ENCODE measurements around the gene BAG2. TPM values are rescaled to one million over a fixed set of nuclear protein-coding genes. Genes with fewer than 3 reads are reported as not detected.

Gene BAG2
- total and polyA plus RNA-seq, 5 donors = 10.1 to 17.8 (median 15.3) TPM

DNA sequence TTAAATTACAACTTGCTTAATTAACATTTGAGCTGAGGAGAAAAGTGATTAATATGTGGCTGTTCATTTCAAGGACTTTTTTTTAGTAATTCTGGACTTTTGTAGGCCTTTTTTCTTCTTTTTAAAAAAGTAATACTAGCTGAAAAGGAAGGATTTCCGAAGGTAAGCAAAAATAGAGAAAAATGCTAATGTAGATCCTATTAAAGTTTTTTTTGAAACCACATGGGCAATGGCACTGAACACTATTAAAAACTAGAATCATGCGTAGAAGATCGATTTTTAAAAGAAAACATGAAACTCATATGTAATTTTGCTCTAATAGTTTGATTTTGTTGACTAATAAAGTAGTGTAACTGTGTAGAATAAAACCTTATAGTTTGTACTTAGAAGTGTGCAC, 2.4 kb downstream of the BAG2 start:
- no peak for ATAC-seq
- DNase-seq = no peak
- Histone ChIP-seq H3K9me3 (ENCODE audit: control insufficient read depth, low read length) (no peaks in the 10 kb centered on the region), H3K4me1 (ENCODE audit: control insufficient read depth, insufficient read depth, low read length) (no peaks in the 10 kb centered on the region), H3K27me3 (ENCODE audit: control insufficient read depth, insufficient read depth) (no peaks in the 10 kb centered on the region), H3K27ac (ENCODE audit: low read length) (no peak overlapping the region), H3K4me3 (ENCODE audit: low read length) (no peak overlapping the region)
- 87% methylated on average over 3 of the region's 3 CpGs for WGBS
- intact Hi-C loops (cut with DNase I) = loop anchor here in 2 of 4 donors (10.0 kb wide), 1 partner anchor 140 kb away; the partner anchor contains the start of gene PRIM2 (in 2 of the 2)

DNA sequence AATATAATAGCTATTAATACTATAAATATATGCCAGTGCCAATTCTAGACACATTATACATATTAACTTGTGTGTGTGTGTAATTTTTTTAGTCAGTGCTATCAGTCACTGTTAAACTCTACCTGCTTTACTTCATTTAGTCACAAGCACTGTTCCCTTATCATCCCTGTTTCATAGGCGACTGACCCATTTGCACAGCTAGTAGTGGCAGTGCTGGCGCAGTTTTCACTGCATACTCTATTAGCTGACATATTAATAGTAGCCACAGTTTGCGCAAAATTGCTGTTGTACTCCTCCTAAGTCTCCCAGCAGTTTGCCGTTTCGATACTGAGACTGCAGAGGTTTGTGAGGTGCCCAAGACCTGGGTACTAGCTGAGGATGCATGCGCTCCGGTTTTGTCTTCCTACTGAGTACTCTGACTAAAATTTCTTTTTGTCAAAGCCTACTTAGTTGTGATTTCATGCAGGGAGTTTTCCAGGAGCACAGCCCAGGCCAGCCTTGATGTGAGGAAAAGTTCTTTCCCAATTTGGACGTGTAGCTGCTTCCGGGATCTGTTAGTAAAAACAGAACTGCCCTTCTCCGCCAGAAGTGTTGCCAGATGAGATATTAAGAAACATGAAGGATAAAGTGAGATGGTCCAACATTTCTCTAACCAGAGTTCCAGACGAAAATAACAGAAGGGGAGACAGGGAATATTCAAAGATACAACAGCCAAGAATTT, 5.6 kb downstream of the BAG2 start:
- intact Hi-C loops (cut with DNase I) = loop anchor here in 2 of 4 donors (10.0 kb wide), 1 partner anchor 137 kb away; the partner anchor contains the start of gene PRIM2 (in 2 of the 2)
- Histone ChIP-seq H3K4me1 (ENCODE audit: control insufficient read depth, insufficient read depth, low read length) (no peaks in the 10 kb centered on the region), H3K4me3 (ENCODE audit: low read length) (peak overlapping the region; percentile 25), H3K27me3 (ENCODE audit: control insufficient read depth, insufficient read depth) (no peaks in the 10 kb centered on the region), H3K9me3 (ENCODE audit: control insufficient read depth, low read length) (no peaks in the 10 kb centered on the region), H3K27ac (ENCODE audit: low read length) (peak overlapping the region; percentile 96)
- peak; percentile 73 to 79 for ATAC-seq
- 39% methylated on average over 11 of the region's 11 CpGs for WGBS
- peak; percentile 62 to 80 (median 70) for DNase-seq

DNA sequence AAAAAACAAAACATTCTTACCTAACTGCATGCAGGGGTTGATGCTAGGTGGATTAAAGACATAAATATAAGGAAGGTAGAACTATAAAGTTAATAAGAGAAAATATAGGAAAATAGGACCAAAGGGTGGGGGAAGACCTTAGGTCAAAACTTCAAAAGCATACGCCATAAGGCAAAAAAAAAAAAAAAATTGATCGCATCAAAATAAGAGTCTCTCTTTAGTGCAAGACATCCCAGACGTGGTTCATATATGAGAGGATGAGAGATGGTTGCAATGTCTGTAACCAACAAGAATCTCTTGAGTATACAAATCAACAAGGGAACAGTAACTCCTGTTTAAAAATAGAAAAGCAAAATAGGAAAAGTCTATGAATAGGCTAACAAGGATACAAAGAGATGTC, 8.5 kb downstream of the BAG2 start:
- Histone ChIP-seq H3K27ac (ENCODE audit: low read length) (no peak overlapping the region), H3K4me3 (ENCODE audit: low read length) (no peak overlapping the region), H3K9me3 (ENCODE audit: control insufficient read depth, low read length) (no peaks in the 10 kb centered on the region), H3K27me3 (ENCODE audit: control insufficient read depth, insufficient read depth) (no peaks in the 10 kb centered on the region), H3K4me1 (ENCODE audit: control insufficient read depth, insufficient read depth, low read length) (no peaks in the 10 kb centered on the region)
- no peak for ATAC-seq
- 68% methylated on average over 3 of the region's 3 CpGs for WGBS
- intact Hi-C loops (cut with DNase I) = no loop called here
- no peak for DNase-seq

DNA sequence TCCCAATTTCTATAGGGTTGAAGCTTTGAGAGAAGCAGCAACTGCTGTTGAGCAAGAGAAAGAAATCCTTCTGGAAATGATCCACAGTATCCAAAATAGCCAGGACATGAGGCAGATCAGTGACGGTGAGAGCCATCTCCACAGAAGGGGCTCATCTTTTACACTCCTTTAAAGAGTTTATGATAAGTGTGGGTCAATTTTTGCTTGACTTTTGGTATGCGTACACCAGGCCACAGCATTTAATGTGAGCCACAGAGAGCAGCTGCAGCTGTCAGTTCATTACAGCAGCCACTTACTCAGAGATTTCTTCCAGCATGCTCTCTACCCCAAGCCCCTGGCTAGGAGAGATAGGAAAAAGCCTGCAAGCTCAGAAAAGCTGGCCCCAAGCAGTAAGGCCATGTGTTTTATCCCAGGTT, 9.9 kb downstream of the BAG2 start:
- Histone ChIP-seq H3K27ac (ENCODE audit: low read length) (peak overlapping the region; percentile 72), H3K9me3 (ENCODE audit: control insufficient read depth, low read length) (no peaks in the 10 kb centered on the region), H3K4me3 (ENCODE audit: low read length) (no peak overlapping the region), H3K4me1 (ENCODE audit: control insufficient read depth, insufficient read depth, low read length) (no peaks in the 10 kb centered on the region), H3K27me3 (ENCODE audit: control insufficient read depth, insufficient read depth) (no peaks in the 10 kb centered on the region)
- DNase-seq (no peak), ATAC-seq (no peak)
- intact Hi-C loops (cut with DNase I) = no loop called here
- WGBS = 45% methylated on average over 2 of the region's 2 CpGs

DNA sequence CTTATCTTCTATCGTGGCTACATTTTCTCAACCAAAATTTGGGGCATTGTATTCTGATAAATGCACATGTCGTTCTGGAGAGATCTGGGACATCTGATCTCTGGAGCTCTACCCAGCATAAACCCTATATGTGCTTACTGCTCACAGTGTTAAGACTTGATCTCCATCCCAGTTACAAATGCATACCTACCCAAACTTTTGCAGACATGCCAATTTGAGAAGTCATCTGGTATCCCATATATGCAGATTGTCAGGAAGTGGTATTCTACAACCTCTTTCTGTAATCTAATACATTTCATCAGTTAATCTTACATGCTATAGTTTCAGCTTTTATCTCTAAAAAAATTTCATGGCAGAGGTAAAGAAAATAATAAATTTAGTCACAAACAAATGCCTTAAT, 11.2 kb downstream of the BAG2 start:
- H3K27ac ChIP-seq (ENCODE audit: low read length) = no peak overlapping the region
- no peaks in the 10 kb centered on the region for H3K9me3 ChIP-seq (ENCODE audit: control insufficient read depth, low read length)
- no peak overlapping the region for H3K4me3 ChIP-seq (ENCODE audit: low read length)
- no peak for DNase-seq
- intact Hi-C loops (cut with DNase I) = no loop called here
- 66% methylated on average over 2 of the region's 2 CpGs for WGBS
- no peaks in the 10 kb centered on the region for H3K4me1 ChIP-seq (ENCODE audit: control insufficient read depth, insufficient read depth, low read length)
- H3K27me3 ChIP-seq (ENCODE audit: control insufficient read depth, insufficient read depth) = no peaks in the 10 kb centered on the region
- no peak for ATAC-seq

DNA sequence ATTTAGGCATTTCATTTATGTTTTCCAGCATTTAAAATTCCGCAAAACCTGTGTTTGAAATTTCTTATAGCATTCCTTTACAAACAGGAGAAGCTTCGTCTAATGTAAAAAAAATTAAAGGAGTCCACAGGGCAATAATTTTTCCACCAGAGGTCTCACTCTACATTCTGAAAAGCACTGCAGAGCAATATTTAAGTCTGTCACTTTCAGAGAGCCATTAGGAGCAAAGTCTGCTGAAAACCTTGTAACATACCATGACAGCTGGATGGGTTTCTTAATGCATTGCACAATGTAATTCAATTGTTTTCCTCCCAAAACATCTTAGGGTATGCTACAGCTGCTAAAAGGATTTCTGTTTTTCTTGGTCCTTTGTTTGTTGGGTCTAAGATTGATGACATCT, 18.0 kb downstream of the BAG2 start:
- Histone ChIP-seq H3K27ac (ENCODE audit: low read length) (no peak overlapping the region), H3K9me3 (ENCODE audit: control insufficient read depth, low read length) (no peaks in the 10 kb centered on the region), H3K4me1 (ENCODE audit: control insufficient read depth, insufficient read depth, low read length) (no peaks in the 10 kb centered on the region), H3K27me3 (ENCODE audit: control insufficient read depth, insufficient read depth) (no peaks in the 10 kb centered on the region), H3K4me3 (ENCODE audit: low read length) (no peak overlapping the region)
- ATAC-seq (no peak), DNase-seq (no peak)
- intact Hi-C loops (cut with DNase I) = no loop called here
- 73% methylated on average over 2 of the region's 2 CpGs for WGBS

DNA sequence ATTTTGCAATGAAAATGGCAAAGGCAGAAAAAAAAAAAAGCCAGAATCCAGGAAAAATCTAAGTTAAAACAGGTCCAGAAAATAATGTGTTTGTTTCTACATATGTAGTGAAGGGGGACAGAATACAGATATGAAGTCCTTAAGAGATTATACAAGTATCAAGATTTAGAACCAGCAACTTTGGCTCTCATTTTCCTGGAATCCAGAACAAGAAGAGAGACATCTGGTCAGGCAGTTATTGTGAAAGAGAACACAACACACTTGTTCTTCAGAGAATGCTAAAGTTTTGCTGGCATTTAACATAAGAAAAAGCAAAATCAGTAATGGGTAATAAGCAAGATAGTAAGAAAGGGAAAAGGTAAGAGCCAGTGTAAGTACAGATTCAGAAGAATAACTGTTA, 21.1 kb downstream of the BAG2 start:
- DNase-seq = no peak
- H3K4me1 ChIP-seq (ENCODE audit: control insufficient read depth, insufficient read depth, low read length) = no peaks in the 10 kb centered on the region
- intact Hi-C loops (cut with DNase I) = no loop called here

DNA sequence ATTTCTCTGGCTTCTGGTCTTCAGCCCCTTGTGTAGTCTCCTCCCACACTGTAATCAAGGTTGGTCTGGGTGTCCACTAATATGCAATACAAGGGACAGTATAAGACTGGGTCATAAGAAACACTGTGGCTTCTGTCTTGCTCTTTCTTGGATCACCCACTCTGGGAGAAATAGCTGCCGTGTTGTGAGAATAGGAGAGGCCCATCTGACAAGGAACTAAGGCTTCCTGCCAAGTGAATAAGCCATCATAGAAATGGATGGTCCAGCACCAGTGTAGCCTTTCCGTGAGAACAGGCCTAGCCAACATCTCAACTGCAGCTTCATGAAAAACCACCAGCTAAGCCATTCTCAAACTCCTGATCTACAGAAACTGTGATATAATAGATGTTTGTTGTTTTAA, 23.3 kb downstream of the BAG2 start:
- no peak for DNase-seq
- Histone ChIP-seq H3K4me1 (ENCODE audit: control insufficient read depth, insufficient read depth, low read length) (no peaks in the 10 kb centered on the region), H3K4me3 (ENCODE audit: low read length) (no peak overlapping the region), H3K9me3 (ENCODE audit: control insufficient read depth, low read length) (no peaks in the 10 kb centered on the region), H3K27ac (ENCODE audit: low read length) (no peak overlapping the region), H3K27me3 (ENCODE audit: control insufficient read depth, insufficient read depth) (no peaks in the 10 kb centered on the region)
- ATAC-seq = peak; percentile 42 to 71
- WGBS = 45% methylated on average over 2 of the region's 2 CpGs
- intact Hi-C loops (cut with DNase I) = no loop called here

More for the DNA sequence above, 21.1 kb downstream of the BAG2 start:
- Histone ChIP-seq H3K27ac (ENCODE audit: low read length) (no peak overlapping the region), H3K27me3 (ENCODE audit: control insufficient read depth, insufficient read depth) (no peaks in the 10 kb centered on the region), H3K9me3 (ENCODE audit: control insufficient read depth, low read length) (no peaks in the 10 kb centered on the region), H3K4me3 (ENCODE audit: low read length) (no peak overlapping the region)
- peak in 1 of 2 donors; percentile 56 for ATAC-seq

DNA sequence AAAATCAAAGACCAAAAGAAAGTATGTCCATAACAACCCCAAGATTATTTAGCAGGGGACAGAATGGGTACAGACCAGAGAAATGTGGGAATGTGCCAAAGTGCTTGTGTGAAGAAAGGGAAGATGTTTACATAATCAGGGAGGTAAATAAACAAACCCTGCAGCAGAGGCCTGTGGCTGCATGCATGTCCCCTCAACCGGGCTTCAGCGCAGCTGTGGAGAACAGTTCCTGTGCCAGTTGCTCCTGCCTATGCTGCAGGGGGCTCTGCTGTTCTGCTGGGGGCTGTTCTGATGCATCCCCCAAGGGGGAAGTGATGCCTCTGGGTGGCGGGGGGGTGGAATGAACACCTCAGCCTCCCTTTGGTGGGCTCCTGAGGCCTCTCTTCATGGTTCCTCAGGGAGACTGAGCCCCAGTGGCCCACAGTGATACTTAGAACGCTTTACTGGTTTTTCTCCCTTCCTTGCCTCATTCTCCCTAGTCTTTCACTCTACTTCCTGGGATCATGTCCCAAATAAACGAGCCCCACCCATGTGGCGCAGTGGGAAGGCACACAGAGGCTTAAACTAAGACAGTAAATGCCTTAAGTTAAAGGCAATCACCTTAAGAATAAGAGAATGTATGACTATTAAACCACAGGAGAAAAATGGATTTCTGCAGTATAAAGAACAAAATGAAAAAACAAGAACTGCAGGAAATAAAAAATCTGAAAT, 27.0 kb downstream of the BAG2 start:
- intact Hi-C loops (cut with DNase I) = no loop called here
- Histone ChIP-seq H3K9me3 (ENCODE audit: control insufficient read depth, low read length) (no peaks in the 10 kb centered on the region), H3K4me3 (ENCODE audit: low read length) (no peak overlapping the region), H3K27me3 (ENCODE audit: control insufficient read depth, insufficient read depth) (no peaks in the 10 kb centered on the region), H3K4me1 (ENCODE audit: control insufficient read depth, insufficient read depth, low read length) (no peaks in the 10 kb centered on the region), H3K27ac (ENCODE audit: low read length) (no peak overlapping the region)
- no peak for ATAC-seq
- 72% methylated on average over 6 of the region's 6 CpGs for WGBS
- DNase-seq = peak in 1 of 3 donors; percentile 55

DNA sequence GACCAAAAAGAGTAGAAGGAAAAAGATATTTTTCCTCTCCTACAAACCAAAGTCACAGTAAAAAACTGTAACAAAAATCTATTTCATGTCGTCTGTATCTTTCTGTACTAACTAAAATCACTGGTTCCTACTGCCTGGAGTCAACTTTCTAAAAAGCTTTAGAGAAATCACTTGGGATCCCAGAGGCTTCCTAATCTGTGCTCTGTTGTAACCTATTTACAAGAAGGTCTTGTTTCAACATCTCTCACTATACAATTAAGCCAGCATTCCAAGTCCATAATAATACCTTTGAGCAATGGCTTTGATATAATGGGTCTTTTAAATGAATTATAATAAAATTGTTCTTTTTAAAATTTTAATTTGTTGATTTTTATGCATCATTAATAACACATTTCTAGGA, 29.6 kb downstream of the BAG2 start:
- 59% methylated on average over 1 of the region's 1 CpG for whole genome bisulfite sequencing
- no peaks in the 10 kb centered on the region for H3K4me1 ChIP-seq (ENCODE audit: control insufficient read depth, insufficient read depth, low read length)
- no peak for ATAC-seq
- no peak for DNase-seq
- H3K9me3 ChIP-seq (ENCODE audit: control insufficient read depth, low read length) = no peaks in the 10 kb centered on the region
- intact Hi-C loops (cut with DNase I) = no loop called here
- no peaks in the 10 kb centered on the region for H3K27me3 ChIP-seq (ENCODE audit: control insufficient read depth, insufficient read depth)
- H3K4me3 ChIP-seq (ENCODE audit: low read length) = no peak overlapping the region
- no peak overlapping the region for H3K27ac ChIP-seq (ENCODE audit: low read length)

DNA sequence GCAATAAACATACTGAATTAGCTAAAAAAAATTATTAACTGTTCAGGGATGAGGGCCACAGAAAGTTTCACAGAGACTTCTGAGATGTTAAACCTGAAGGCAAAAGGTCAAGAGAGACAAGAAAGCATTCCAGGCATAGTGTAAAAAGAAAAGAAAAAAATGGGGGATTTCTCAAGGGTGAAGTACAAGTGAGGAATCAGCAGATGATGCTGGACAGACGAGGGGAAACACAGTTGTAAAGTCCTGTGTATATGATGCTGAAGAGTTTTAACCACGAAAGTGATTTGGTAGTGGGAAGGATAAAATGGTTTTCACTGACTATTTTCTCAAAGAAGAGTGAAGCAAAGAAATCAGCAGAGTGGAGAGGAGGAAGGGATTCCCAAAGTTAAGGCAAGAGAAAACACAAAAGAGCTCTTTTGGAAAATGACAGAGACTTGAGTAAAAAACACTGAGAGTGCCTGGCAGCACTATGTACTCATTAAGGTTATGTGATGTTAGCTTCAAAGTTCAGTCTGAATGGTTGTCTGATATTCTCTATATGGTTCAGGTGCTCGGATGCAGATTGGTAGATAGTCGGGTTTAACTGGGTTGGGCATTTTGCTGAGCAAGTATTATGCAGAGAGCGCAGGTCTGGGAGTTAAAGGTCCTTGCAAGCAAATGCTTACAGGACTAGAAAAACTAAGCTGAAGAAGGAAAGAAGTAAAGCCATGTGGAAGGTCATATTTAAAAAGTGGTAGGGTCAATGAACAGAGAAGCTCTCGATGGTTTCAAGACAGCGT, 33.6 kb downstream of the BAG2 start:
- WGBS = 82% methylated on average over 7 of the region's 7 CpGs
- H3K9me3 ChIP-seq (ENCODE audit: control insufficient read depth, low read length) = no peaks in the 10 kb centered on the region
- DNase-seq (no peak), ATAC-seq (no peak)
- intact Hi-C loops (cut with DNase I) = no loop called here
- H3K4me3 ChIP-seq (ENCODE audit: low read length) = no peak overlapping the region
- H3K27me3 ChIP-seq (ENCODE audit: control insufficient read depth, insufficient read depth) = no peaks in the 10 kb centered on the region
- no peaks in the 10 kb centered on the region for H3K4me1 ChIP-seq (ENCODE audit: control insufficient read depth, insufficient read depth, low read length)
- H3K27ac ChIP-seq (ENCODE audit: low read length) = no peak overlapping the region
